Measurements from ENCODE around the gene KLHL33.

KLHL33 gene

DNA sequence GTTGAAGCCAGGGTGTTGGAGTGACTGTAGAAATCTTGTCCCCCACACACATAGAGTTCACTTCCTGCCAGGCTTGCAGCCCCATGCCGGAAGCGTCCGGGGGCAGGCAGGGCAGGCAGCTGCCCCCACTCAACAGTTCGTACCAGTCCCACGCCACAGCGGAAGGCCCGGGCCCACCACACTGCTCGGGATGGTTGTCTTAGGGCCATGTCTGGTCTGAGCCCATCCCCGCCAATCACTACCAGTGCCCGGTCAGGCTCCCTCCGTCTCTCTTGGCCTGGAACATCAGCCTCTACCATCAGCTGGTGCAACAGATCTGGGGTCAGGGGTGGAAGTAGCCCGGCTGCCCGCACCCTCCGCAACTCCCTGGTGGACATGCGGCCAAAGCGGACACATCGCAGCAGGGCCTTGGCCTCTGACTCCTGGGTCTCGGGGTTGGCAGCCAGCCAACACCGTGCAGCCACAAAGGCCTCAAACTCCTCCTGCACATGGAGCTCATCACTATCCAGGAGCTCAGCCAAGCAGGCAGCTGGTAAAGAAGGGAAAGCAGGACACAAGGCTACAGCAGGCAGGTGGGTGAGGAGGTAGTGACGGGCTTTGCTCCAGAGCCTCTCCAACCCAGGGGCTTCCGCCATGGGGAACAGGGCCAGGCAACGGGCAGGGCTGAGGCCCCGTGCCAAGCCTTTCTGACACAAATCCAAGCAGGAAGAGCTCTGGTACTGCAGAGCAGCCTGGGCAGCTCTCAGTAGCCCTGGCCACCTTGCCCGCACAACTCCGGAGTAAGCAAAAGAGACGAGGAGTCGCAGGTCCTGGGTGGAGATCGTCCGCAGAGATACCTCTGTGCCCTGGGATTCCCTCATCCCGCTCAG is 5.9 kb downstream of the KLHL33 start:
- Histone ChIP-seq H3K36me3 (ENCODE audit: insufficient read depth, low read length) (no peaks in the 10 kb centered on the region), H3K9ac (ENCODE audit: low read depth, low read length) (no peak overlapping the region), H3K9me3 (ENCODE audit: control insufficient read depth, insufficient read depth, low read length) (no peaks in the 10 kb centered on the region), H3K4me1 (ENCODE audit: insufficient read depth, low read length) (peaks cover 11% of the 10 kb centered on the region)

DNA sequence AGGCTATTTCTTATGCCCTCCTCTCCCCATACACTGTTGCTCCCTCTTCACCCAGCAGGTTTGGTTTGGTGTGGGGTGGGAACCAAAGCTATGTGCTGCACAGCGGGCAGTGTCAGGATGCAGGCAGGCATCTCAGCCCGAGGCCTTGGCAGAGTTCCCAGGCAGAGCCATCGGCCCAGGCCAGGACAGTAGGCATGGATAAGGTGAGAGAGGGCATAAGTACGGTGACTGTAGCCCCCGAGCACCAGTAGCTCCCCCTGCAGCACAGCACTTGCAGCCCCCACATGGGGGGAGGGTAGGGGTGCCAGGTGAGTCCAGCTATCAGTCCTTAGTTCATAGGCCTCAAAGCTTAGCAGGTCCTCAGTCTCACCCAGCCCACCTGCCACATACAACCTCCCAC is 7.2 kb downstream of the KLHL33 start:
- H3K9me3 ChIP-seq (ENCODE audit: control insufficient read depth, insufficient read depth, low read length), result no peaks in the 10 kb centered on the region
- no peak overlapping the region for H3K9ac ChIP-seq (ENCODE audit: low read depth, low read length)
- no peaks in the 10 kb centered on the region for H3K36me3 ChIP-seq (ENCODE audit: insufficient read depth, low read length)
- peaks cover 11% of the 10 kb centered on the region for H3K4me1 ChIP-seq (ENCODE audit: insufficient read depth, low read length)

- Histone ChIP-seq H3K4me1 (ENCODE audit: insufficient read depth, low read length) (peaks cover 11% of the 10 kb centered on the region), H3K9me3 (ENCODE audit: control insufficient read depth, insufficient read depth, low read length) (no peaks in the 10 kb centered on the region), H3K9ac (ENCODE audit: low read depth, low read length) (no peak overlapping the region; the same call in 1 of the 2 replicates), H3K36me3 (ENCODE audit: insufficient read depth, low read length) (no peaks in the 10 kb centered on the region)
Measured at GRCh38 chr14:20428010-20428365, 8.0 kb downstream of the KLHL33 start.

DNA sequence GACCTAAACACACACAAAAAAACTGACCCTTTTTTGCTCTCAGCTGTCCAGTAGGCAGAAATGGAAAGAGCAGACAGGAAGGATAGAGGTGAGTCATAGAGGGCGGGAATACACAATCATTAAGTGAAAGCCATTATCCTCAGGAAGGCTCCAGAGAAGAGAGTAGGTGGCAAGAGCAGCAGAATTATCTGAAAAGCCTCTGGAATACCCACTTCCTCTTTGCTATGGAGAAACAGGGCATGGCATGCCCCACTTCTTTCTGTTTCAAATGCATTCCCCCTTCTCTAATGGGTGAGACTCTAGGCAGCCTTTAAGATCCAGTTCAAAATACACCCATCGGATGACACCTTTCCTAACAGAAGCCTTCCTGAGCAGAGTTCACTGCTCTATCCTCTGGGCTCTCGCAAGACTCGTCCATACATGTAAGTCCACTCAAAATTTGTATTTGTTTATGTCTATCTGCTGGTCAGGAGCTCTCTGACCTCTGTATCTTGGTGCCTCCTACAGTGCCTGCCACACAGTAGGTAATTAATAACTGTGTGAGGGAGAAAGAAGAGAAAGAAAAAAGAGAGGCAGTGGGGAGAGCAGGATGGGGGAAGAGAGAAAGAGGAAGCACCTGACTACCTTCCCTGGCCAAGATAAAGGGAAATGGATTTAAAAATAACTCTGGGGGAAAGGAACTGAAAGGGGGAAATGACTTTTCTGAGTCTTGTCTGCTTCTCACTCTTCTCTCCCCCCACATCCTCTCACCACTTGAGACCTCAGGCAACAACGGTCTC is 8.5 kb downstream of the KLHL33 start:
- Histone ChIP-seq H3K9me3 (ENCODE audit: control insufficient read depth, insufficient read depth, low read length) (no peaks in the 10 kb centered on the region), H3K36me3 (ENCODE audit: insufficient read depth, low read length) (no peaks in the 10 kb centered on the region), H3K4me1 (ENCODE audit: insufficient read depth, low read length) (peaks cover 11% of the 10 kb centered on the region), H3K9ac (ENCODE audit: low read depth, low read length) (no peak overlapping the region; the same call in 1 of the 2 replicates)

- Histone ChIP-seq H3K4me1 (ENCODE audit: insufficient read depth, low read length) (peaks cover 16% of the 10 kb centered on the region), H3K9me3 (ENCODE audit: control insufficient read depth, insufficient read depth, low read length) (no peaks in the 10 kb centered on the region), H3K36me3 (ENCODE audit: insufficient read depth, low read length) (no peaks in the 10 kb centered on the region), H3K9ac (ENCODE audit: low read depth, low read length) (no peak overlapping the region)
Measured at GRCh38 chr14:20424851-20425250, 11.1 kb downstream of the KLHL33 start.

- Histone ChIP-seq H3K9me3 (ENCODE audit: control insufficient read depth, insufficient read depth, low read length) (no peaks in the 10 kb centered on the region), H3K36me3 (ENCODE audit: insufficient read depth, low read length) (no peaks in the 10 kb centered on the region), H3K4me1 (ENCODE audit: insufficient read depth, low read length) (peaks cover 11% of the 10 kb centered on the region), H3K9ac (ENCODE audit: low read depth, low read length) (no peak overlapping the region)
Measured at GRCh38 chr14:20422886-20423285, 13.1 kb downstream of the KLHL33 start.

DNA sequence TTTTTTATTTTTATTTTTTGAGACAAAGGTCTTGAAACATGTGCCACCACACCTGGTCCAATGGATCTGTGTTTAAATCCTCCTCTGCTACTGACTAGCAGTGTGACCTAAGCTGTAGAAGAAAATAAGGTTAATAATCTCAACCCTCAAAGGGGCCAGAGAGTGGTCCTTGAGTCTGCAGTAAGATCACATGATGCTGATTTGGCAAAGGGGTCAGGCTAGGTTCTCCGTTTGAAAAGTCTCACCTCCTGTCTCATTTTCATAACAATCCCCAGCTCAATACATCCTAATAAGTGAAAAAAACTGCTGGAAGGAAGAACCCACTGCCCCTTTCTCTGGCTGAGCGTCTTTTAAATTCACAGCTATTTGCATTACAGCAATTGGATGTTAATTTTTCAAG is 14.7 kb downstream of the KLHL33 start:
- H3K9ac ChIP-seq (ENCODE audit: low read depth, low read length), result no peak overlapping the region
- H3K9me3 ChIP-seq (ENCODE audit: control insufficient read depth, insufficient read depth, low read length), result no peaks in the 10 kb centered on the region
- no peaks in the 10 kb centered on the region for H3K36me3 ChIP-seq (ENCODE audit: insufficient read depth, low read length)
- peaks cover 5% of the 10 kb centered on the region for H3K4me1 ChIP-seq (ENCODE audit: insufficient read depth, low read length)

DNA sequence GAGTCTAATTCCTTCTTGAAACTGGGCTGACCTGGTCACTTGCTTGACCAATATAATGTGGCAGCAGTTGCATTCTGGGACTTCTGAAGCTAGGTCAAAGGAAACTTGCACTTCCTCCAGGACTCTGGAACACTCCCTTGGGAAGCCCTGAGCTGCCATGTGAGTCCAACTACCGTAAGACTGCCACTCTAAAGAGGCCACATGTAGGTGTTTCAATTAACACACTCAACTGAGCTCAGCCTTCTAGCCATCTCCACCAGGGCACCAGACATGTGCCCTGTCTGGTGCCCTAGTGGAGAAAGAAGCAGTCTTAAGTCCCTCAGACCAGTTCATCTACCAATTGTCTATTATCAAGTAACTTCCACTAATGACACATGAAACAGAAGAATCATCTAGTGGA is 16.5 kb downstream of the KLHL33 start:
- no peaks in the 10 kb centered on the region for H3K36me3 ChIP-seq (ENCODE audit: insufficient read depth, low read length)
- H3K9ac ChIP-seq (ENCODE audit: low read depth, low read length), result no peak overlapping the region
- H3K9me3 ChIP-seq (ENCODE audit: control insufficient read depth, insufficient read depth, low read length), result no peaks in the 10 kb centered on the region
- H3K4me1 ChIP-seq (ENCODE audit: insufficient read depth, low read length), result peaks cover 5% of the 10 kb centered on the region

DNA sequence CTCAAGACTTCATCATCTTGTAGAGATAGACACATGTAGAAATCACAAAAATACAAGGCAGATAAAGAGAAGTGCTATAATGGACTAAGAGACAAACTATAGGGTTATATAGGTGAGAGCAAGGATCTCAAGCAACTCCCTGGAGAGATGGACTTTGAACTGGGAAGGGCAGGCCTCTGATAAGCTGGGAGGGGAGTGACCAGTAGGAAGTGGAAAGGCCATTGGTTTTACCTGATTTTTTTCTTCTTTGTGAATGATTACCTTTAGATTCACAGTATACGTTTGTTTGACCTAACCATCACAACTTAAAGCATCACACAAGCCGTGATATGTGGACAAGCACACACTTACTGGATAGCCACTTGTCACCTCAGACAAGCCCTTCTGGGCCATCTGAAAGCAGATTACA is 17.5 kb downstream of the KLHL33 start:
- peaks cover 11% of the 10 kb centered on the region for H3K4me1 ChIP-seq (ENCODE audit: insufficient read depth, low read length)
- H3K9ac ChIP-seq (ENCODE audit: low read depth, low read length), result no peak overlapping the region
- no peaks in the 10 kb centered on the region for H3K36me3 ChIP-seq (ENCODE audit: insufficient read depth, low read length)
- no peaks in the 10 kb centered on the region for H3K9me3 ChIP-seq (ENCODE audit: control insufficient read depth, insufficient read depth, low read length)

DNA sequence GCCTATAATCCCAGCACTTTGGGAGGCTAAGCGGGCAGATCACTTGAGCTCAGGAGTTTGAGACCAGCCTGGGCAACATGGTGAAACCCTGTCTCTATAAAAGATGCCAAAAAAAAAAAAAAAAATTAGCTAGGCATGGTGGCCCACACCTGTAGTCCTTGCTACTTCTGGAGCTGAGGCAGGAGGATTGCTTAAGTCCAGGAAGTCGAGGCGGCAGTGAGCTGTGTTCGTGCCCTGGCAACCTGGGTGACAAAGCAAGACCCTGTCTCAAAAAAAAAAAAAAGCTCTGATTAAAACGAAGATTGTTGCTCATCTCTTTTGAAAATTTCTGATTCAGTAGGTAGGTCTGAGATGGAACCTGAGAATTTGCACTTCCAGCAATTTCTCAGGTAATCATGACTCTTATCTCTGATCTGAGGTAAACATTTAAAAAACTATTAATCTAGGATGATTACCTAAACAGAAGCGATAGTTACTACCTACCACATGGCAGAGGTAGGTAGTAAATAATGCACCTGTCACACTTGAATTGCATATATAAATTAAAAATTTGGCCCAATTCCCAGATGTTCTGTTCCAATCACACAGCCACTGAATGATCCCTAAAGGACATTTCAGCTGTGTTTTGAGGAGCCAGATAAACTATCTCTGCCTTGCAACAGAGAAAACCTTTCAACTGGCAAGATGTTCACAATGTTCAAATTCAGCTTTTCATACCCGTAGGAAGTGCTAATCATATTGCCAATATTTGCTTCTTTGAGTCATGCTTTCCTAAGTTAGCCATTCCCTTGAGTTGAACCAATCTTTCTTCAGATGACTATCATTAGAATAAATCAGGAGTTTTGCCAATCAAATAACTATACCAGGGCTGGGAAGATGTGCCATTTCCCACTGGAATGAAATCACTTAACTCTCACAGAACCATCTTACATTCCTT is 18.4 kb downstream of the KLHL33 start:
- H3K4me1 ChIP-seq (ENCODE audit: insufficient read depth, low read length), result peaks cover 11% of the 10 kb centered on the region
- H3K36me3 ChIP-seq (ENCODE audit: insufficient read depth, low read length), result no peaks in the 10 kb centered on the region
- no peaks in the 10 kb centered on the region for H3K9me3 ChIP-seq (ENCODE audit: control insufficient read depth, insufficient read depth, low read length)
- H3K9ac ChIP-seq (ENCODE audit: low read depth, low read length), result no peak overlapping the region

DNA sequence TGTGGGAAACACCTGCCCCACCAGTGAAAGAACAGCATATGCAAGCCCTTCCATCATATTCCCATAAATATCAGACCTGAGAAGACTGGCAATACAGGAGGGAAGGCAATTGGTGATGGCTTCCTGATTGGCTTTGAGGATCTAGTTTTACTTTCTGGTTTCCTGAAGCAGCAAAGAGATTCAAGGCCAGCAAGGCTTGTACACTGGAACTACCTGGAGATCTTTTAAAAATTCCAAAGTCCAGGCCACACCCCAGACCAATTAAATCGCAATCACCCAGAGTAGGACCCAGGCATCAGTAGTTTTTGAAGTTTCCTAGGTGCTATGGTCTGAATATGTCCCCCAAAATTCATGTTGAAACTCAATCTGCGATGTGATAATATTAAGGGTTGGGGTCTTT is 19.7 kb downstream of the KLHL33 start:
- H3K9me3 ChIP-seq (ENCODE audit: control insufficient read depth, insufficient read depth, low read length), result no peaks in the 10 kb centered on the region
- peaks cover 10% of the 10 kb centered on the region for H3K4me1 ChIP-seq (ENCODE audit: insufficient read depth, low read length)
- no peak overlapping the region for H3K9ac ChIP-seq (ENCODE audit: low read depth, low read length)
- no peaks in the 10 kb centered on the region for H3K36me3 ChIP-seq (ENCODE audit: insufficient read depth, low read length)

DNA sequence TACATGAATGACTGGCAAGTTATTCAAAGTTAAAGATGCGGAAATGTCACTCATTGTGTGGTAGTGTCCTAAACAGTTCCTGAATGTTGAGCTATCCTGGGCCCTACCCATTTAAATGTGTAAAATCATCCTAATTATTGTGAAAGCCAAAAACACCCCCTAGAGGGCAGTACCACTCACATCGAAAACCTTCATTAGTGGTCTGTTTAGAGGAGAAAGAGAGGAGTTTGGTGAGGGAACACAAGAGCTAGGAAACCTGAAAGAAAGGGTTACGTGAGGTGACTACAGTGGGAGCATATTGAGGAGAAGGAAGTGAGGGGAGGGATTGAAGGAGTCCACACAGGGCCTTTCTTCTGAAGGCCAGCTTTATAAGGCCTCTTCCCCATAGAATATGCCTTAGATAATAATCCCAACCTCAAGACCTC is 20.2 kb downstream of the KLHL33 start:
- no peaks in the 10 kb centered on the region for H3K36me3 ChIP-seq (ENCODE audit: insufficient read depth, low read length)
- H3K4me1 ChIP-seq (ENCODE audit: insufficient read depth, low read length), result peaks cover 9% of the 10 kb centered on the region
- H3K9me3 ChIP-seq (ENCODE audit: control insufficient read depth, insufficient read depth, low read length), result no peaks in the 10 kb centered on the region
- no peak overlapping the region for H3K9ac ChIP-seq (ENCODE audit: low read depth, low read length)

DNA sequence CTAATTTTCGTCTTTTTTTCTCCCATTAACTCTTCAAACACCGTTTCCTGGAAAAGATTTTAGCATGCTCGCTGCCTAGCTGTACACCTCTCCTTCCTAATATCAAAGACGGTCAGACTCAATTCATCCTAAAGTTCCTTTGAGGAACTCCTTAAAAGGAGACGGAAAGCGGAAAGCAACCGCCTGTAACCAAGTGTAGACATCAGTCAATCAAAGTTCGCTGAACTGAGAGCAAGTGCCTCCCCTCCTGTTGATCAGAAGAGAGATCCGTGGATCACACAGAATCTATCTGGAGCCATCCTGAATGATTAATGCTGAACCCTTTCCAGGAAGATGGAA is 22.3 kb downstream of the KLHL33 start:
- Histone ChIP-seq H3K4me1 (ENCODE audit: insufficient read depth, low read length) (peaks cover 9% of the 10 kb centered on the region), H3K9ac (ENCODE audit: low read depth, low read length) (peak overlapping the region; percentile 87), H3K9me3 (ENCODE audit: control insufficient read depth, insufficient read depth, low read length) (no peaks in the 10 kb centered on the region), H3K36me3 (ENCODE audit: insufficient read depth, low read length) (no peaks in the 10 kb centered on the region)

Measured in ES-I3 (cell line).